Stimulated activated CD8-positive, alpha-beta memory T cell treated with anti-CD3 and anti-CD28 coated beads, Interleukin-4, amount 100 ng/mL, for 24 hours (primary cell): ENCODE measurements around the gene C16orf78.

Source experiments
- DNase-seq: peaks from one replicate; pipeline ENCODE4 v3.0.0-alpha.2; 2020; ENCODE audit warnings: low read depth

C16orf78 gene, protein sequence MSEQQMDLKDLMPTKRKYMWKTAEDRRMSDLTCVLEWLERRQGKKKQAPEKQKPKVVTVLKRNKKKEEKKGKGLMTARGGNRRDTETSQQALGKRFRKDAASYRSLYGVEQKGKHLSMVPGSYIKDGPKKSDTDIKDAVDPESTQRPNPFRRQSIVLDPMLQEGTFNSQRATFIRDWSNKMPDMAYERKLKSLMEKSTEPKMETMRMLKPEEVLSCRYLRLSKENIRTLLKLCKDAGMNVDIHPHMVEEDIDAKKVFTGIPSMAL

DNA sequence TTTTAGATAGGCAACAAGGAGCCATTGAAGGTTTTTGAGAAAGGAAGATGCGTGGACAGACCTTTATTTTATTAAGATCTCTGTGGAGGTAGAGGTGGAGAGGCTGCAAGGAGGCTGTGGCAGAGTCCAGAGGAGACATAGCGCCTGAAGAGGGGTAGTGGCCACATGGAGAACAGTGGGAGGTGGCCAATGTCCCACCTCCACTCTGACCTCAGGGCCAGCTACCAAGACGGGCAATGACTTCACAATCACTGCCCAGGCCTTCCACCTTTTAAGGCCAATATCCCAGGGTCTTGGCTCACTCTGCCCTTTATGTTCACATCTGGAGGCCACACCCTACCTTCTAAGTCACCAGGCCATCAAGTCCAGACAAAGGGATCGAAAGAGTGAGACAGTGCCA is at the start of gene C16orf78:
Gene C16orf78 (plus strand): TSS at position 301 of the 400 bp plus-strand sequence. CDS start 136 bp downstream, outside the sequence.
- no peak for DNase-seq

DNA sequence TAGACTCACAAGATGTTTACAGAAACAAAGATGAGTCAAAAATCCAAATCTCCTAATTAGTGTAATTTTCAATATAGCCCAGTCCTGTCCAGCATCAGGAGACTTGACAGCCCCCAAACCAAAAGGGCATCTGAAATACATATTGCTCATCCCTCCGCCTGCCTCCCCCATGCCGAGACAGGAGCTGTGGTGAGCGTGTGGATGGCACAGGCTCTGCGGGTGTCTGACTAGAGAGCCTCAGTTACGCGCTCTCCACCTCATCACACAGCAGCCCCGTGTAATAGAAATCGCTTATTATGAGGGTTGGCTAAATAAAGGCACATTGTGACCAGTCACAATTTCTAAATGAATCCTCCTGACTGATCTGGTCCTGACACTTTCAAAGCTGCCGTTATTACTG is 48.9 kb upstream of the C16orf78 start:
- no peak for DNase-seq

DNA sequence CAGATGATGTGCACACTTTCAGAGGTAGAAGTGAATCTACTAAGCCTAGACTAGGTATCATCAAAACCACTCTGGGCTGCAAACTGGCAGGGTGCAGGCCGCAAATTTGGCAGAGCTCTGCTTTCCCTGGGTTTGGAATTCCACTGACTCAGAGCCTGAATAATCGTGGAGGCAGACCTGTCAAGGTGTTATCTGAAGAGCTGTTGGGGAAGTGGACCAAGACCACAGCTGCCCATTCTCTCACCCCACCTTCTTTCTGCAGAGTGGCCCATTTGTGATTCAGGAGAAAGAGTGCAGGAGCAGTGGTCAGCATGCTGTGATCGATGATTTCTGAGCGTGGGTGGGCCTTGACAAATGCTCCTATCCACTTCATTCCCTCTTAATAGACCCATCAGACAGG is 46.1 kb upstream of the C16orf78 start:
- no peak for DNase-seq

DNA sequence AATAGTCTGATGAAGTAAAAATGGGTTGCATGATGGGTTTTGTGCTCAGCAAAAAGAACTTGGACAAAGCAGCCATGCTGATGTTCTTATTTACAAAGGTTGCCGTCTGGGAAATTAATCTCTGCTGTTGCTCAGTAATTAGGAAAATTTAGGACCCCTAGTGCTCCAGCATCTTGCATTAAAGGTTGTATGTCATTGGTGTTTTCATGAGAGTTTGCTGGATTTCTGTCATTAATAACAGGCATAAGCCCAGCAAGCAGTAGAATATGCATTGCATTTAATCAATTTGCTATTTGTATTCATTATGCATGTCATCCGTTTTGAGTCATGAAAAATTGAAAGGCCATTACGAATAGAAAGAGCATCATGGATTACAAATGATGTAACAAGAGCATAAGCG is 45.3 kb upstream of the C16orf78 start:
- DNase-seq: no peak

DNA sequence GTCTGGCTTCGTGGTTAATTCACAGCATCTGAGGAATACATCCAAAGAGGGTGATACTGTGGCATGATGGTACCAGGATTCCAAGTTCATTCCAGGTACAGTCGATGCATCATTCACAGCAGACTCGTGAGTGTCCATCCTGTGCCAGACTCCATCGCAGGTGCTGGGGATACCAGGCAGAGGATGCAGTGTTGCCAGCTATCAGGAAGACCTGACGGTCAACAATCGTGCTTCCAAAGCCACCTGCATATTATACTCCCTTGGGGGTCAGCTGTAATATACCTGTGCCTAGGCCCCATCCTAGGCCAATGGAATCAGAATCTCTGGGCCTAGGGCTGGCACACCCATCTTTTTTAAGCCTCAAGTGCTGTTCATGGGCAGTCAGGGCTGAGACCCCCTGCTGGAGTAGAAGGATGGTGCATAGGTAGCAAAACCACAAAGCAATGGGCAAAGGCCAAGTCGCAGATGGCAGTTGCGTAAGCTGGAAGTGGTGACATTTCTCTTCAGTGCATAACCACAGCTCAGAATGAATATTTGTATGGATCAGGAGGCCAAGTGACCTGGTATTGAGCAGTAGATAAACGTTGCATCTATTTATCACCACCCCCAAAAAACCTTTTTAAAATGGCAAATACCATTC is 42.9 kb upstream of the C16orf78 start:
- DNase-seq: no peak

DNA sequence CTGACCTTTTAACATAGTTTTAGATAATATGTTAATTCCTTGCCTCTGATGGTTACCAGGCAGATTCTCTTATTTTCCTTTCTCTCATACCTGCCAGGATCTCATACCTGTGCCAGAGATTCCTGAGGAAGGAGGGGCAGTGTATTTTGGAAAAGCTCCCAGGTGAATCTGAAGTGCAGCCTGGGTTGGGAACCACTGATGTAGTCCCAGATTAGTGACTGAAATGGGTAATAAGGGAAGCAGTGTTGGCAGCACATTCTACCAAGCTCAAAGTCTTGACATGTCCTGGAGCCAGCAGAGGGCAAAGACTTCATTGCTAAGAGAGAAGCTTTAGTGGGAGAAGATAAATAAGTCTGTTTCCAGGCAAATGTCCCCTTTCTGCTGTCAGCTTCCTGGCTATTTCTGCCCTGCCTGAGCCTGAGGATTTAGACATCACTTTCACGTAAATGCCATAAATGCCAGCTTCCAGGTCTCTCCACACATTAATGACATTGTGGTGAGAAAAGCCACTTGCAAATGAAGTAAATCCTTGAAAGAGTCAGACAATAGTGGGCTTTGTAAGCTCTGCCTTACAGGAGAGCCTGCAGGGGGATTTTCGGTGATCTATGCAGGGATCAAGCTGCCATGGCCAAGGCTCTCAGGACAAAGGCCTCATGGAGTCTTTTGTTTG is 40.9 kb upstream of the C16orf78 start:
- no peak for DNase-seq

DNA sequence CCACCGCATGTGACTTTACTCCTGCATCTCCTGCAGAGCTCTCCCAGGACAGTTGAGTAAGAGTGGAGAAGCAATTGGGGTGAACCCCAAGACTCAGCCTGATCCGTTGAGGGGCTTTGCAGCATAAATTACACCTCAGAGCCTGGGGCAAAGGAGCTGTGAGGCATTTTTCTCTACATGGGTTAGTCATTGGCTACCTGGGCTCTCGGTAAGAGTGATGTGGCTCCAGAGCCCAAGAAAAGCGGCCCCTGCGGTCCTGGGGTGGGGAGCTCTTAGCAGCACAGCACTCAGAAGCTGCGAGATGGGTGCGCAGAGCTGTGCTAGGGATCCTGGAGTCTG is 40.4 kb upstream of the C16orf78 start:
- no peak for DNase-seq

DNA sequence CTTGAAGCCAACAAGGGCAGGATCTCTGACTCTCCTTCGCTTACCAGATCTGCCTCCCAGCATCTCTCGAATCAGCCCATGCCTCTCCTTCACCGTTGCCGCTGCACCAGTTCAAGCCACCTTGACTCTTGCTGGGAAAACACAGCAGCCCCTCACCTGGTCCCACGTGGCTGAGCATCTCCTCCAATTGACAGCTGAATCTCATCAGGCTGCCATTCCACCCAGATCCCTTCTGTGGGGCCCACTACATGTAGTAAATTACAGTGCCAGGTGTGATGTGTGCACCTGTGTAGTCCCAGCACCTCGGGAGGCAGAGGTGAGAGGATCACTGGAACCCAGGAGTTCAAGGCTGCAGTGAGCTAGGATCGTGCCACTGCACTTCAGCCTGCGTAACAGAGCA is 37.8 kb upstream of the C16orf78 start:
- DNase-seq: no peak

DNA sequence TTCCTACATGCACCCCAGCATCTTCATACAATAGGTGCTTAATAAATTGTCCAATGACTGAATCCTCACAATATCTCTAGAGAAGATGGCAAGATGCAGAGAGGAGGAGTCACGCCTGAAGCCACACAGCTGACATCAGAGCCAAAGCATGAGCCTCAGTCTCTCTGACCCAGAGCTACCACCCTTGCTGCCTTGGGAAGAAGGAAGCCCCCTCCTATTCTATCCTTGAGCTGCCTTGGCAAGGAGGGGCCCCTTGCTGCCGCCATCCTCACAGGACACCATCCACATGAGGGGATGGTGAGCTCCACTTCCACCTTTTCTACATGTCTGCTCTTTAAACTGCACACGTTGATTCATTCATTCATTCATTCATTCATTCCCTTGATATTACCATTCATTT is 37.0 kb upstream of the C16orf78 start:
- no peak for DNase-seq

DNA sequence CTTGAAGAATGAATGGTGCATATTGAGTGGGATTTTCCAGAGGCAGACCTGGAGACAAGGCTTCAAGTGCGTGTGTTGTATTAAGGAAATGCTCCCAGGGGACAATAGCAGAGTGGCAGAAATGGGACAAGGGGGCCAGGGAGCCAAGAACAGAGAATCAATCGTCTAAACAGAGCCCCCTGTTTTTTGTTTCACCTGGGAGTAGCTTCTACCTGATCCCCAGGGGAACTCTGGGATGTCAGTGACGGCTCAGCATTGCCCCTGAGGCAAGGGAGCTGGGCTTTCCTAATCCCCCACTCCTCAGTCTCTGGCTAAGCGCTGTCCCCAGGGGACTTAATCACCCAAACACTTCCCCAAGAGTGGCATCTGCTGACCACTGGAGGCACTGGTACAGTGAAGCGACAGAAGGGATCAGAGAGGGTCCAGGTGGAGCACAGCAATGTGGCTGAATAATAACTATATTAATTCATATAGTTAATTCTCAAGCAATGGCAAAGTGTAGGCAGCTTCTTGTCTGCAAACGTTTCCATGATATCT is 35.7 kb upstream of the C16orf78 start:
- DNase-seq: no peak

DNA sequence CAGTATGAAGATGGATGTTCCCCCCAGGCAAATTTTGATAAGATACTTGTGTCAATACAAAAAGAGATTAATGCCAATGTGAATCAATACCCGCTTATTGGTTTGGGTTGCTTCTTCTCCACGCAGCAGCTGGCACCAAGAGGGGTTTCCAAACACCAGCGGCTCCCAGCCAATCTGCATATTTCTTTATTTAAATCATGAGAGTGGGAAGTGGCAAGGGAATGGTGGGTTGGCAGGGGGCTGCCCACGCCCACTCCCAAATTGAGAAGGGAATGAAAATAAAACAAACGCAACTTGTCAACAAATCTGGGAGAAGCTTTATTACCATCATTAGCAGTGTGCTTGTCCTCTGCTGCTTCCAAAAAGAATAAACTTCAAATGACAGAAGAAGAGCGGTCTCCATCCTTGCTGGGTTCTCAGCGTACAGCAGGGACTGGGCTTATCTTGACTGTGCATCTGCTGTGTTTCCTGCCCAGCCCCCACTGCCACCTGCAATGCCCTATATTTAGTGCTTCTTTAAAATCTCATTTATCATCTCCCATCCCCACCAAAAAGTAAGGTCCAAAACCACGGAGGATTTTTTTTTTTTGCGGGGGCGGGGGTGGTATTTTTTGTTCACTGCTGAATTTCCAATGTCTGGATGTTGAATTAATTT is 34.9 kb upstream of the C16orf78 start:
- no peak for DNase-seq

DNA sequence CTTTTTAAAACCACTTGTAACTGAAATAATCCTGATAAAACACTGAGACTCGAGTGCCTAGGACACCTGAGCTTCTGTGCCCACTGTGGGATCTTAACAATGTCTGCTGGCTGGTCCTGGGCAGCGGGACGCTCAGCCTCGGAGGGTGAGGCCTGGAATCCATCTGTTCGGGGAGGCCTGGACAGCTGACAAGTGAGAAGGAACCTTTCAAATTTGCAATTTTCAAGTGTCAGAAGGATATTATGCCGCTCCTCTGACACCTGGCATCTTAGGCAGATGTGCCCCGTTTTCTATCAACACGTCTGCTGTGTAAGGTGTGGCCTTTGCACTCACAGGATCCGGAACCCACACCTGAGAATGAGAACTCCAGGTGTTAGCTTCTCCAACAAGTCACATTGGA is 33.1 kb upstream of the C16orf78 start:
- DNase-seq: no peak

DNA sequence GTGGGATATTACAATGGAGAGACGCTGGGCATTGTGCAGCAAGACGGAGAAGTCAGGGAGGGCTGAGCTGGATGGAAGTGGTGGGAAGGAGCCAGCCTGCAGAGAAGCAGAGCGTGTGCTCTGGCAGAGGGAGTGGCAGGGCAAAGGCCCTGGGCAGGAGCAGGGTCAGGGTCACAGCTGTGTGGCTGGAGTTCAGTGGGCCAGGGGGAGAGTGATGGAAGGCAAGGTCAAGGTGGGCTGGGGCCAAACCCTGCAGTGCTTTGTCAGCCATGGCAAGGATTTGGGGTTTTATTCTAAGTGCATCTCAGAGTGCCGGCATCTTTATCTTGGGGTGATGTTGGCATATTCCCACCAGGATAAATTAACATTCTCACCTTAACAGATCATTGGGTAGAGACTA is 31.9 kb upstream of the C16orf78 start:
- DNase-seq: no peak

DNA sequence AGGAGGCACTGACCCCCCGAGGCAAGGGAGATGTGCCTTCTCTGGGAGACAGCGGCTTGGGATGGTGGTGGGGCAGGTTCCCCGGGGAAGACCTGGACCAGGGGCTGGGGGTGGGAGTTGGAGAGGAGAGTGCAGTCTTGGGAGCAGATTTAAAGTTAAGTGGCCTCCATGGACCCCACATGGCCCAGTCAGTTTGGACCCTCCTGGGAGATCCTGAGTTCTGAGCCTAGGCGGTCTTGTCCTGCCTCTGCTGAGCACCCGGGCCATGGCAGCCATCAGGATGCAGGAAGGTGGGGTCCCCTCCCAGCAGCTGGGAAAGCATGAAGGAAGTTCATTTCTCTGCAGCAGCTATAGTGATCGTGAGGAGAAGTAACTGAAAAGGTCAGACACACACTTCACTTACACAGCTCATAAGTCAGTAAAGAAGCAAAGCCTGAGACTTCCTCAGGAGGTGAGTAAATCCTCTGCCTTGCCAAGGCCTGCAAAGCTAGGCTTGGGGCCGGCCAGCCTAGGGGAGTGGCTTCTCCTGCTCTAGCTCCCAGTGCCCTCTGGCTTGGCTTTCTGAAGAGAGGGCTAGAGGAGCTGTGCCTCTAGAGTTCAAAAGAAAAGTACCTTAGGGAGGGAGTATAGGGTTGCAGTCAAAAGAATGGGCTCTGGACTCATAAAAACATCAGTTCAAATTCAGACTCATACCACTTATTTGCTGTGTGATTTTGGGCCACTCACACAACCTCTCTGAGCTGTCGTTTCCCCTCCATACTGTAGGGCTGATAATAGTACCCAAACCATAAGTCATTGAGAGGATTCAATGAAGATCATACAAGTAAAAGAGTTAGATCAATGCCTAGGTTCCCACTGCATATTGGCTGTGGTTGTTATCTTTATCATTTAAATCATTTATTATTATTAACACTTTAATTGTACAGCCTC is 31.0 kb upstream of the C16orf78 start:
- no peak for DNase-seq

DNA sequence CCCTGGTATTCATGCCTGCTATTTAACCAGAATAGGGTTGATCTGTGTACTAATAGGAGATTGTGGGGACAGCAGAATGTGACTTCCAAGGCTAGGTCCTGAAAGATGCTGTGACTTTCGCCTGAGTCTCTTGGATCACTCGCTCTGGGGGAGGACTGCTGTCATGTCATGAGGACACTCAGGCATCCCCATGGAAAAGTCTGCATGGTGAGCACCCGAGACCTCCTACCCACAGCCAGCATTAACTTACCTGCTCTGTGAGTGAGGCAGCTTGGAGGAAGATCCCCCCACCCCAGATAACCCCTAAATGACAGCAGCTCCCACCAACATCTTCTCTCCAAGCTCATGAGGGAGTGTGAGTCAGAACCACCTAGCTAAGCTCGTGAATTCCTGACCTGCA is 30.3 kb upstream of the C16orf78 start:
- no peak for DNase-seq

DNA sequence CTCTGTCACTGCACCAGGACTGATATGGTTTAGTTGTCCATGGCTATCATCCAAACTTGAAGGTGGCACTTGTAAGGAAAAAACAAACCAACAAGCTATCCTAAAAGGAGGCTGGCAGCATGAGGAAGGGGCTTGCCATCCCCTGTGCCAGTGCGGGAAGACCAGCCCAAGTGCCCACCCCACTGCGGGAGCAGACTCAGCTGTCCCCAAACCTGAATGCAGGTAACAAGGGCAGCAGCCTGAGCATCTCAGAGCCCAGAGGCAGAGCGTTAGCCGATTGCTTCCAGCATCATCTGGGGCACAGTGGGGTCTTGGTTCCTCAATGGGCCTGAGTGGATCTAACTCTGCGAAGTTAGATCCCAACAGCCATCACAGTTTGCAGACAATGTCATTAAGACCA is 29.2 kb upstream of the C16orf78 start:
- no peak for DNase-seq

DNA sequence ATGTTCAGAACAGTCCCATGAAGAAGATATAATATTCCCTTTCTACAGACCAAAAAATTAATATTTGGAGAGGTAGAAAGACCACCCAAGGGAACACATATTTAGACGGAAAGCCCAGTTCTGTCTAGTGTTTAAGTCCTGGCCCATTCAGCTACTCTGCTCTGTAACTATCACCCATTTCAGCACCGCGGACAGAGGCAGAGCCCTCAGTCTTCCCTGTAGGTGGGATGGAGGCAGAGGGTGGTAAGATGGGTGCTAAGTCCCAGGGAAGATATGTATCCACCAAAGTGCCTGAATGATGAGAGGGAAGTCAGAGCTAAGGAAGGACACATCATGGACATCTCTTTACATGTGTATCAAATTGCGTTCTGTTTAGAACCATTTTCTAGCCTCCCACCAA is 27.8 kb upstream of the C16orf78 start:
- no peak for DNase-seq

DNA sequence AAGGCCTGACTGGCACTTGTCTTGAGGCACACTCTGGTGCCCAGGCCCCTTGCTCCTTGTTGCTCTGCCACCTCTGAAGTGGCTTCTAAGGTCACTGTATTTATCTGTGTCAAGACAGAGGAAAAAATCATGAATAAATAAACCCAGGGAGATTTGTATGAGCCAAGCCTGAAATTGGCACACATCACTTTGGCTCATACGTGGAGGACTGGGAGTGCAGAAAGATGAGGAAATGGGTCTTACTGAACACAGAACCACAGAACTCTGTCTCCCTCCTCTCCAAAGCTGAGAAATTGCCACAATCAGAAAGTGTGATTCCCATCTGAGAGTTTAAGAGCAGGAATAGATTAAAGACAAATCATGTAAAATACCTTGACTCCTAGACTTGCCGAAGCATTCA is 27.1 kb upstream of the C16orf78 start:
- no peak for DNase-seq

DNA sequence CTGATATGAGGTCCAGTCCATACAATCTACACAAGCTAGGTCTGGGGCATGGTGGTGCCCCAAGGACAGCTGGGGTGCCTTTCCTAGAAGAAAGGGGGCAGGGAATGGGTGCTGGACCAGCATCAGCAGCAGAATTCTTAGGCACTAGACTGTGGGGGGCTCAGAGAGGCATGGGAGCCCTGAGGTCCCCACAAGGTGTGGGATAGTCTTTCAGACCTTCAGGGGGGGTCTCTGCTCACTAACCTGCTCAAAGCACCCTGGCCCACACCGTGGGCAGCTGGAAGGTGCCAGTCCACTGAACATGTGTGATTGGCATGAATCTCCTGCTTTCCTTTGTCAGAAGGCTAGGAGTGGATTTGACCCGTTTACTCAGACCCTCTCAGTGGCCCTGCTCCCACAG is 26.1 kb upstream of the C16orf78 start:
- DNase-seq: no peak

DNA sequence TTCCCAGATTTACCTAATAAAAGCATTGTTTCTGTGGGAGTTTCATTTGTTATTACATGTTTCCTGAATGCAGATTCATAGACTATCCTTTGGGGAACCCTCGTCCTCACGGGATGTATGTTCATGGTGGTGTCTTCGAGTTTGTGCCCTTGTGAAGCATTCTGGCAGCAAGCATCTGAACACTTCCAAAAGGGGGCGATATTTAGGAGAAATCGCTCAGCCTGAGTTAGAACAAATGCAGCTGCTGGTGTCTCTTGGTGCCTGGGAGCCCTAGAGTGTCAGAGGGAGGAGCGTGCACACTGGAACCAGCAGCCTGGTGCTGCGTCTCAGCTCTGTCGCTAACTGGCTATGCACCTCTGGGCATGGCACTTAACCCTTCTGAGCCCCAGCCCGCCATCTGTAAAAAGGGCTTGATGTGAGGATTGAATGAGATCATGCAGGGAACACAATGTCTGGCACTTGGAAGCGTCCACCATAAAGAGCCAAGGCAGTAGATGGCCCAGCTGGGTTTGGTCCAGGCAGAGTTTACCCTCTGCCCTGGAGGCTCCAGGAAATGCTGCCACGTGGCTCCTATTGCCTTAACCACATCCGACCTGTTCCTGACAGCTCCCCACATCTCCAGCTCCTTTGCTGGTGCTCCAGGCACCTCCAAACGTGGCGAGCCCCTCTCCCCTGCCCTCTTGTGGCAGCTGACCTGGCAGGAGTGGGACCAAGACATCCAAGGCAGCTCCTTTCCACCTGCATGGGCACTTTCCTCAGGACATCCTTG is 25.0 kb upstream of the C16orf78 start:
- DNase-seq: no peak
